Measurements from ENCODE around the gene TICAM1.

DNA sequence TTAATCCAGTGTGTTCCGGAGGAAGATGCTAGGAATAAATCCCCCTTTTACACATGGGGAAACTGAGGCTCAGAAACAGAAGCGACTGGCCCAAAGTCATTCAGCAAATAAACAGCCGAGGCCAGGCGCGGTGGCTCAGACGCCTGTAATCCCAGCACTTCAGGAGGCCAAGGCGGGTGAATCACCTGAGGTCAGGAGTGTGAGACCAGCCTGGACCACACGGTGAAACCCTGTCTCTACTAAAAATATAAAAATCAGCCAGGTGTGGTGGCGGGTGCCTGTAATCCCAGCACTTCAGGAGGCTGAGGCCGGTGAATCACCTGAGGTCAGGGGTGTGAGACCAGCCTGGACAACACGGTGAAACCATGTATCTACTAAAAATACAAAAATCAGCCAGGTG is 47.5 kb upstream of the TICAM1 start:
- TF ChIP-seq, protein P1, sequence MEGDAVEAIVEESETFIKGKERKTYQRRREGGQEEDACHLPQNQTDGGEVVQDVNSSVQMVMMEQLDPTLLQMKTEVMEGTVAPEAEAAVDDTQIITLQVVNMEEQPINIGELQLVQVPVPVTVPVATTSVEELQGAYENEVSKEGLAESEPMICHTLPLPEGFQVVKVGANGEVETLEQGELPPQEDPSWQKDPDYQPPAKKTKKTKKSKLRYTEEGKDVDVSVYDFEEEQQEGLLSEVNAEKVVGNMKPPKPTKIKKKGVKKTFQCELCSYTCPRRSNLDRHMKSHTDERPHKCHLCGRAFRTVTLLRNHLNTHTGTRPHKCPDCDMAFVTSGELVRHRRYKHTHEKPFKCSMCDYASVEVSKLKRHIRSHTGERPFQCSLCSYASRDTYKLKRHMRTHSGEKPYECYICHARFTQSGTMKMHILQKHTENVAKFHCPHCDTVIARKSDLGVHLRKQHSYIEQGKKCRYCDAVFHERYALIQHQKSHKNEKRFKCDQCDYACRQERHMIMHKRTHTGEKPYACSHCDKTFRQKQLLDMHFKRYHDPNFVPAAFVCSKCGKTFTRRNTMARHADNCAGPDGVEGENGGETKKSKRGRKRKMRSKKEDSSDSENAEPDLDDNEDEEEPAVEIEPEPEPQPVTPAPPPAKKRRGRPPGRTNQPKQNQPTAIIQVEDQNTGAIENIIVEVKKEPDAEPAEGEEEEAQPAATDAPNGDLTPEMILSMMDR (IDR thresholded peaks at IDR 0.05), result no peak
- no peak for TF ChIP-seq POLR2A (IDR thresholded peaks at IDR 0.05)

All from breast epithelium (tissue), 3 donors.